WTC11 (cell line): ENCODE measurements around the gene ACP1. TPM values are rescaled to one million over a fixed set of nuclear protein-coding genes. Genes with fewer than 3 reads are reported as not detected.

ENCODE experiments used
- ATAC-seq: fragments of 200-7000 bp; cut with Tn5 transposase; 2 replicates; pipeline ENCODE4 v1.10.0; 2021; ENCODE audit warnings: mild to moderate bottlenecking, moderate library complexity
- CTCF ChIA-PET: fragments of 300-600 bp; sonication (Branson Sonifier 250); formaldehyde crosslinking; loops from one replicate; lab custom pipeline; 2021; ENCODE audit warnings: antibody characterized with exemption; lab: Charles Lee
- POLR2A ChIA-PET: fragments of 350-600 bp; sonication (Branson Sonifier 250); formaldehyde crosslinking; loops from one replicate; lab custom pipeline; 2021; ENCODE audit warnings: antibody characterized with exemption; lab: Charles Lee
- DNase-seq: peaks from one replicate; pipeline ENCODE4 v3.0.0; 2021; ENCODE audit warnings: low spot score
- H3K27ac Mint-ChIP-seq: 2 replicates; pipeline ENCODE4 v1.8.0; 2021; ENCODE audit warnings: mixed read lengths
- H3K27me3 Mint-ChIP-seq: 2 replicates; pipeline ENCODE4 v1.8.0; 2021; ENCODE audit warnings: low read depth, mild to moderate bottlenecking, moderate library complexity, mixed read lengths
- H3K36me3 Mint-ChIP-seq: 2 replicates; pipeline ENCODE4 v1.8.0; 2021; ENCODE audit warnings: mixed read lengths
- H3K4me1 Mint-ChIP-seq: 2 replicates; pipeline ENCODE4 v1.8.0; 2022; ENCODE audit warnings: mixed read lengths
- H3K4me3 Mint-ChIP-seq: 2 replicates; pipeline ENCODE4 v1.8.0; 2021; ENCODE audit warnings: mild to moderate bottlenecking, moderate library complexity, mixed read lengths
- H3K9me3 Mint-ChIP-seq: 2 replicates; pipeline ENCODE4 v1.8.0; 2021; ENCODE audit warnings: mixed read lengths
- ARID4B ChIP-seq: sonication (generic); formaldehyde crosslinking; IDR thresholded peaks from 2 replicates; pipeline ENCODE4 v1.8.0; 2023; ENCODE audit warnings: missing genetic modification reagents, mild to moderate bottlenecking, borderline replicate concordance
- ATF1 ChIP-seq: sonication (generic); formaldehyde crosslinking; IDR thresholded peaks from 2 replicates; pipeline ENCODE4 v1.8.1; 2023; ENCODE audit warnings: mild to moderate bottlenecking, moderate library complexity, missing genetic modification reagents
- FOXP1 ChIP-seq: sonication (generic); formaldehyde crosslinking; IDR thresholded peaks from 2 replicates; pipeline ENCODE4 v1.8.0; 2022; ENCODE audit warnings: missing genetic modification reagents, mild to moderate bottlenecking, moderate library complexity, borderline replicate concordance
- JAZF1 ChIP-seq: fragments of 250-450 bp; sonication (Bioruptor Pico); IDR thresholded peaks from 2 replicates; pipeline ENCODE4 v1.9.0; 2021; ENCODE audit warnings: moderate library complexity, mild to moderate bottlenecking, inconsistent platforms
- PRRX2 ChIP-seq: fragments of 250-450 bp; sonication (Bioruptor Pico); IDR thresholded peaks from 2 replicates; pipeline ENCODE4 v1.8.0; 2021; ENCODE audit warnings: mild to moderate bottlenecking
- RELA ChIP-seq: sonication (generic); formaldehyde crosslinking; IDR thresholded peaks from 2 replicates; pipeline ENCODE4 v1.8.1; 2022; ENCODE audit warnings: missing genetic modification reagents, mild to moderate bottlenecking, borderline replicate concordance
- SP1 ChIP-seq: sonication (generic); formaldehyde crosslinking; conservative IDR thresholded peaks from 2 replicates; pipeline ENCODE4 v1.8.1; 2022; ENCODE audit warnings: missing genetic modification reagents
- STAT6 ChIP-seq: sonication (generic); formaldehyde crosslinking; conservative IDR thresholded peaks from 2 replicates; pipeline ENCODE4 v1.8.1; 2023; ENCODE audit warnings: mild to moderate bottlenecking, low read depth, missing genetic modification reagents, moderate library complexity
- ZBTB21 ChIP-seq: sonication (generic); formaldehyde crosslinking; IDR thresholded peaks from 2 replicates; pipeline ENCODE4 v1.8.1; 2023; ENCODE audit warnings: mild to moderate bottlenecking, missing genetic modification reagents, borderline replicate concordance
- ZNF232 ChIP-seq: sonication (generic); formaldehyde crosslinking; IDR thresholded peaks from 2 replicates; pipeline ENCODE4 v1.8.0; 2022; ENCODE audit warnings: mild to moderate bottlenecking, missing genetic modification reagents
- ZNF416 ChIP-seq: fragments of 250-450 bp; sonication (Bioruptor Pico); IDR thresholded peaks from 2 replicates; pipeline ENCODE4 v1.9.0; 2021; ENCODE audit warnings: mild to moderate bottlenecking, inconsistent platforms
- ZNF423 ChIP-seq: fragments of 250-450 bp; sonication (Bioruptor Pico); IDR thresholded peaks from 2 replicates; pipeline ENCODE4 v2.1.2; 2022; ENCODE audit warnings: mild to moderate bottlenecking, moderate library complexity
- total RNA-seq: library from RNA; stranded (reverse); gene quantifications from 3 replicates; pipeline ENCODE4 v1.2.3, GENCODE V29; 2021
- TF ChIP-seq, protein P1 (sequence below): sonication (generic); formaldehyde crosslinking; IDR thresholded peaks from 2 replicates; pipeline ENCODE4 v1.8.1; 2023; ENCODE audit warnings: mild to moderate bottlenecking, missing genetic modification reagents, moderate library complexity
- TF ChIP-seq, protein P2 (sequence below): fragments of 250-450 bp; sonication (Bioruptor Pico); IDR thresholded peaks from 2 replicates; pipeline ENCODE4 v2.1.2; 2022; ENCODE audit warnings: mild to moderate bottlenecking, moderate library complexity

ACP1 gene
- total RNA-seq, 1 experiment from 2014 or later = 150 TPM

- Mint-ChIP-seq H3K9me3 (no peaks in the 10 kb centered on the region), H3K27me3 (peaks cover 25% of the 10 kb centered on the region), H3K27ac (no peak overlapping the region), H3K36me3 (peaks cover 25% of the 10 kb centered on the region), H3K4me3 (no peak overlapping the region; the same call in 1 of the 2 replicates), H3K4me1 (peaks cover 44% of the 10 kb centered on the region)
- peak; percentile 41 for ATAC-seq
- POLR2A ChIA-PET = no interaction called here
- peak; percentile 72 for TF ChIP-seq ZNF423 (CRISPR knock-in tag)
- TF ChIP-seq, protein P1, sequence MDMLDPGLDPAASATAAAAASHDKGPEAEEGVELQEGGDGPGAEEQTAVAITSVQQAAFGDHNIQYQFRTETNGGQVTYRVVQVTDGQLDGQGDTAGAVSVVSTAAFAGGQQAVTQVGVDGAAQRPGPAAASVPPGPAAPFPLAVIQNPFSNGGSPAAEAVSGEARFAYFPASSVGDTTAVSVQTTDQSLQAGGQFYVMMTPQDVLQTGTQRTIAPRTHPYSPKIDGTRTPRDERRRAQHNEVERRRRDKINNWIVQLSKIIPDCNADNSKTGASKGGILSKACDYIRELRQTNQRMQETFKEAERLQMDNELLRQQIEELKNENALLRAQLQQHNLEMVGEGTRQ = no peak
- CTCF ChIA-PET = interaction anchor here (1.0 kb wide), 1 partner anchor 10 kb away, joined by 6 read pairs; no protein-coding TSS in a partner anchor
- DNase-seq = peak; percentile 23
Measured at GRCh38 chr2:283996-284794, 19.4 kb downstream of the ACP1 start.

DNA sequence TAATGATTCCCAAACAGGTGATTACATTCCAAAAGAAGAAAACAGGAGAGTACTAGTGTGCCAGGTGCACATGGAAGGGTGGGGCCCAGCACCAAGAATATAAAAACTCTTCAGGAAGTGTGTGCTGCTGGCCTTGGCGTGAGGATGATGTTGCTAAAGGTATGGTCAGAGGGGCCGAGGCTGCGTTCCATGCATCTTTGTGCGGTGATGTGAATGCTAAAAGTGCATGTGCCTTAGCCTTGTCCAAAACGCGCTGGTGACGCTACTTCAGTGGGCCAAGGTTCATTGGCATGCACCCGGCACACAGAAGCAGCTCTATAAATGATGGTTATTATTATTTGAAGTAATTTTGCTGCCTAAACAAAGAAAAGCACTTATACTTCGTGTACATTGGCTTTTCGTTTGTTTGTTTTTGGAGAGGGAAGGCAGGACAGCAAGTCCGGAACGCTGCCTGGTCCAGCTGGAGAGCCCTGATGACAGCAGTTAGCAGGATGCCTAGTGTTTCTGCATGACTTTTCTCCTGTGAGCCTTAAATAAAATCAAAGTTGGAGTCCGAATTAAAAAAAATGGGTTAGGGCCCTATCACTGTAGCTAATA lies 20.2 kb downstream of the ACP1 start:
- CTCF ChIA-PET = interaction anchor here (1.0 to 2.7 kb wide), 6 partner anchors 11 to 194 kb away, joined by 3 to 14 read pairs (median 6); no protein-coding TSS in a partner anchor
- TF ChIP-seq RELA (CRISPR knock-in tag) (no peak), SP1 (CRISPR knock-in tag) (no peak), JAZF1 (CRISPR knock-in tag) (no peak), STAT6 (no peak), ZNF232 (CRISPR knock-in tag) (no peak), ZNF423 (CRISPR knock-in tag) (no peak), ATF1 (no peak), ZBTB21 (CRISPR knock-in tag) (no peak), ZNF416 (no peak), ARID4B (CRISPR knock-in tag) (no peak), PRRX2 (CRISPR knock-in tag) (no peak), FOXP1 (CRISPR knock-in tag) (no peak)
- TF ChIP-seq, protein P2, sequence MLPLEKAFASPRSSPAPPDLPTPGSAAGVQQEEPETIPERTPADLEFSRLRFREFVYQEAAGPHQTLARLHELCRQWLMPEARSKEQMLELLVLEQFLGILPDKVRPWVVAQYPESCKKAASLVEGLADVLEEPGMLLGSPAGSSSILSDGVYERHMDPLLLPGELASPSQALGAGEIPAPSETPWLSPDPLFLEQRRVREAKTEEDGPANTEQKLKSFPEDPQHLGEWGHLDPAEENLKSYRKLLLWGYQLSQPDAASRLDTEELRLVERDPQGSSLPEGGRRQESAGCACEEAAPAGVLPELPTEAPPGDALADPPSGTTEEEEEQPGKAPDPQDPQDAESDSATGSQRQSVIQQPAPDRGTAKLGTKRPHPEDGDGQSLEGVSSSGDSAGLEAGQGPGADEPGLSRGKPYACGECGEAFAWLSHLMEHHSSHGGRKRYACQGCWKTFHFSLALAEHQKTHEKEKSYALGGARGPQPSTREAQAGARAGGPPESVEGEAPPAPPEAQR (CRISPR knock-in tag) = no peak
- TF ChIP-seq, all 79 proteins: peak for 0
- POLR2A ChIA-PET = no interaction called here
- Mint-ChIP-seq H3K27ac (no peak overlapping the region), H3K4me3 (no peak overlapping the region), H3K4me1 (peaks cover 45% of the 10 kb centered on the region), H3K9me3 (no peaks in the 10 kb centered on the region), H3K36me3 (peaks cover 19% of the 10 kb centered on the region), H3K27me3 (peaks cover 33% of the 10 kb centered on the region)
- no peak for ATAC-seq
- no peak for DNase-seq
